Measurements from ENCODE around the gene SEL1L.

DNA sequence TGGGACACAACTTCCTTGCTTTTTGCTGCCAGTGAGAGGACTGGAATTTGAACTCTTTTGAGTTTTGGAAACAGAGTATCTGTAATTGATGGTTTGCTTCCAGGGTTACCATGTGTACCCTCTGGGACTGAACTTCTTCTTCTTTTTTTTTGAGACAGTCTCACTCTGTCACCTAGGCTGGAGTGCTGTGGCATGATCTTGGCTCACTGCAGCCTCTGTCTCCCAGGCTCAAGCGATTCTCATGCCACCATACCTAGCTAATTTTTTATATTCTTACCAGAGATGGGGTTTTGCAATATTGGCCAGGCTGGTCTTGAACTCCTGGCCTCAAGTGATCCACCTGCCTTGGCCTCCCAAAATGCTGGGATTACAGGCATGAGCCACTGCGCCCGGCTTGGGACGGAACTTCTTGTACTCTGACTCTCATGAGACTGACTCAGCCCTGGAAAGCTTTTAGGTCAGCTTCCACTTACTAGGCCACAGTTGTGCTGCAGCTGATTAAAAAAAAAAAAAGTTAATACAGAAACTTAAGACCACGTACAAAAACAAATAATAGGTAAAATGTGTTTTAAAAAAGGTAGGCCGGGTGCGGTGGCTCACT, 15.8 kb downstream of the SEL1L start:
- TF ChIP-seq, protein P1, sequence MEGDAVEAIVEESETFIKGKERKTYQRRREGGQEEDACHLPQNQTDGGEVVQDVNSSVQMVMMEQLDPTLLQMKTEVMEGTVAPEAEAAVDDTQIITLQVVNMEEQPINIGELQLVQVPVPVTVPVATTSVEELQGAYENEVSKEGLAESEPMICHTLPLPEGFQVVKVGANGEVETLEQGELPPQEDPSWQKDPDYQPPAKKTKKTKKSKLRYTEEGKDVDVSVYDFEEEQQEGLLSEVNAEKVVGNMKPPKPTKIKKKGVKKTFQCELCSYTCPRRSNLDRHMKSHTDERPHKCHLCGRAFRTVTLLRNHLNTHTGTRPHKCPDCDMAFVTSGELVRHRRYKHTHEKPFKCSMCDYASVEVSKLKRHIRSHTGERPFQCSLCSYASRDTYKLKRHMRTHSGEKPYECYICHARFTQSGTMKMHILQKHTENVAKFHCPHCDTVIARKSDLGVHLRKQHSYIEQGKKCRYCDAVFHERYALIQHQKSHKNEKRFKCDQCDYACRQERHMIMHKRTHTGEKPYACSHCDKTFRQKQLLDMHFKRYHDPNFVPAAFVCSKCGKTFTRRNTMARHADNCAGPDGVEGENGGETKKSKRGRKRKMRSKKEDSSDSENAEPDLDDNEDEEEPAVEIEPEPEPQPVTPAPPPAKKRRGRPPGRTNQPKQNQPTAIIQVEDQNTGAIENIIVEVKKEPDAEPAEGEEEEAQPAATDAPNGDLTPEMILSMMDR (IDR thresholded peaks at IDR 0.05 in 4 of 5, conservative IDR thresholded peaks at IDR 0.05 in 1 of 5), result no peak
- no peak for TF ChIP-seq POLR2A (IDR thresholded peaks at IDR 0.05)

All from gastrocnemius medialis (tissue), 4 donors.